HCT116 (cell line): ENCODE measurements around the gene ITK. TPM values are rescaled to one million over a fixed set of nuclear protein-coding genes. Genes with fewer than 3 reads are reported as not detected.

Source experiments
- ATAC-seq: fragments of 200-7000 bp; cut with Tn5 transposase; 2 replicates; pipeline ENCODE4 v1.9.1; 2020; ENCODE audit warnings: mild to moderate bottlenecking, moderate library complexity
- BruUV-seq: library from RNA; stranded (reverse); fragments of 400-500 nt; replicated peaks from 2 replicates; lab custom pipeline; 2021; lab: Mats Ljungman, UMichigan
- CTCF ChIA-PET: fragments of 300-600 bp; sonication (Branson Sonifier 250); formaldehyde crosslinking; loops from one replicate; lab custom pipeline; 2021; ENCODE audit warnings: antibody characterized with exemption; lab: Charles Lee
- POLR2A ChIA-PET: fragments of 300-600, 350-600 bp; sonication (Branson Sonifier 250); formaldehyde crosslinking; loops from one replicate; lab custom pipeline; 2021; ENCODE audit warnings: antibody characterized with exemption; lab: Charles Lee
- RAD21 ChIA-PET, 2 experiments: fragments of 300-600 bp; sonication (Branson Sonifier 250); formaldehyde crosslinking; loops; one replicate each; lab custom pipeline; 2023; ENCODE audit warnings: low total read pairs in 2 of 2; ENCODE audit not compliant: uncharacterized antibody in 2 of 2, unreplicated experiment in 2 of 2, low non-redundant PET in 1 of 2; lab: Charles Lee
- DNase-seq: peaks from one replicate; pipeline ENCODE4 v3.0.0-alpha.2; 2010; ENCODE audit warnings: low read depth, low spot score
- H2AFZ ChIP-seq: fragments of 200-600 bp; shearing (Covaris generic), sonication (generic); 2 replicates; pipeline ENCODE4 v1.6.1; 2017; ENCODE audit warnings: low read depth, mixed run types, mixed read lengths, antibody characterized with exemption, low read length; ENCODE audit not compliant: poor library complexity, severe bottlenecking
- H3K27ac ChIP-seq: 2 replicates; pipeline ENCODE4 v1.5.1; 2012; ENCODE audit warnings: low read depth, low read length
- H3K27me3 ChIP-seq: fragments of 200-600 bp; sonication (generic); 2 replicates; pipeline ENCODE4 v1.6.1; 2016; ENCODE audit warnings: mixed run types, low read length, mixed read lengths; ENCODE audit not compliant: insufficient read depth
- H3K36me3 ChIP-seq, 2 experiments: fragments of 200-500 bp in 1 of 2; fragments of 200-600 bp in 1 of 2; sonication (Bioruptor generic) in 1 of 2; sonication (generic) in 1 of 2; 2 replicates each; pipeline versions ENCODE4 v1.5.1 to v1.6.1; 2014 to 2016; ENCODE audit warnings: low read length in 2 of 2, inconsistent platforms in 1 of 2, mixed read lengths in 1 of 2, mixed run types in 1 of 2; ENCODE audit not compliant: insufficient read depth in 2 of 2, control insufficient read depth in 1 of 2
- H3K4me1 ChIP-seq, 2 experiments: fragments of 200-600 bp in 1 of 2; sonication (generic) in 1 of 2; 2 replicates each; pipeline versions ENCODE4 v1.5.1 to v1.6.1; 2012 to 2017; ENCODE audit warnings: low read length in 2 of 2, inconsistent platforms in 1 of 2, mild to moderate bottlenecking in 1 of 2, mixed read lengths in 1 of 2, mixed run types in 1 of 2, moderate library complexity in 1 of 2; ENCODE audit not compliant: insufficient read depth in 2 of 2, control insufficient read depth in 1 of 2
- H3K4me2 ChIP-seq: fragments of 200-600 bp; sonication (generic); 2 replicates; pipeline ENCODE4 v1.6.1; 2017; ENCODE audit warnings: mixed run types, low read length, mixed read lengths
- H3K4me3 ChIP-seq, 2 experiments: fragments of 200-600 bp in 1 of 2; sonication (generic) in 1 of 2; replicated peaks in 1 of 2; 2 replicates each; pipeline ENCODE4 v1.5.1; 2011 to 2016; ENCODE audit warnings: low read length in 2 of 2, control low read depth in 1 of 2, low read depth in 1 of 2, mild to moderate bottlenecking in 1 of 2, mixed read lengths in 1 of 2, mixed run types in 1 of 2
- H3K79me2 ChIP-seq: fragments of 200-600 bp; sonication (generic); 2 replicates; pipeline ENCODE4 v1.6.1; 2017; ENCODE audit warnings: mild to moderate bottlenecking, mixed run types, low read length, moderate library complexity, mixed read lengths; ENCODE audit not compliant: insufficient read depth
- H3K9ac ChIP-seq: fragments of 200-600 bp; sonication (generic); 2 replicates; pipeline ENCODE4 v1.6.1; 2016; ENCODE audit warnings: low read length, mixed read lengths
- H3K9me2 ChIP-seq: fragments of 200-600 bp; sonication (generic), shearing (Covaris generic); 2 replicates; pipeline ENCODE4 v1.6.1; 2017; ENCODE audit warnings: mixed run types, mild to moderate bottlenecking, moderate library complexity; ENCODE audit not compliant: insufficient read depth
- H3K9me3 ChIP-seq, 2 experiments: fragments of 200-500 bp in 1 of 2; fragments of 200-600 bp in 1 of 2; sonication (Bioruptor generic) in 1 of 2; sonication (generic) in 1 of 2; 2 replicates each; pipeline ENCODE4 v1.6.1; 2014 to 2017; ENCODE audit warnings: low read length in 2 of 2, mixed read lengths in 2 of 2, inconsistent platforms in 1 of 2, low read depth in 1 of 2, mild to moderate bottlenecking in 1 of 2, mixed run types in 1 of 2, moderate library complexity in 1 of 2; ENCODE audit not compliant: control insufficient read depth in 1 of 2, insufficient read depth in 1 of 2
- H4K20me1 ChIP-seq: fragments of 200-600 bp; sonication (generic), shearing (Covaris generic); 2 replicates; pipeline ENCODE4 v1.6.1; 2017; ENCODE audit warnings: mixed run types, mild to moderate bottlenecking, moderate library complexity; ENCODE audit not compliant: insufficient read depth
- ELF1 ChIP-seq: IDR thresholded peaks from 2 replicates; pipeline ENCODE4 v1.6.1; 2012; ENCODE audit warnings: low read depth, borderline replicate concordance
- FOSL1 ChIP-seq: IDR thresholded peaks from 2 replicates; pipeline ENCODE4 v1.6.1; 2012; ENCODE audit warnings: low read depth
- JUND ChIP-seq: IDR thresholded peaks from 2 replicates; pipeline ENCODE4 v1.6.1; 2012
- POLR2AphosphoS5 ChIP-seq: IDR thresholded peaks from 2 replicates; pipeline ENCODE4 v1.6.1; 2011; ENCODE audit warnings: mild to moderate bottlenecking, low read depth, low read length, moderate library complexity
- YY1 ChIP-seq: IDR thresholded peaks from 2 replicates; pipeline ENCODE4 v1.6.1; 2011; ENCODE audit warnings: low read length, low read depth, moderate library complexity, mild to moderate bottlenecking; ENCODE audit not compliant: insufficient replicate concordance; ENCODE audit errors: extremely low read depth
- intact Hi-C: fragments of 100-400 bp; cut with micrococcal nuclease; formaldehyde crosslinking; loops from 2 replicates; pipeline ENCODE4 v1.10.0; 2022
- total RNA-seq: library from RNA; stranded (reverse); gene quantifications from one replicate; pipeline ENCODE4 v1.2.1, GENCODE V29; 2021; ENCODE audit not compliant: unreplicated experiment

ITK gene
- total RNA-seq, 1 experiment from 2014 or later, result 0.37 TPM

- no peaks in the 10 kb centered on the region for H4K20me1 ChIP-seq
- H3K9me2 ChIP-seq, result no peaks in the 10 kb centered on the region
- ChIA-PET CTCF (no interaction called here), RAD21 (no interaction called here), POLR2A (no interaction called here)
- H3K27ac ChIP-seq, result no peak overlapping the region
- no peaks in the 10 kb centered on the region for H3K9me3 ChIP-seq
- BruUV-seq, result no TSS peak
- no peak overlapping the region for H3K4me3 ChIP-seq
- 0 out of 4 replicates have a peak, but pooled peaks cover 0 to 3% of the 10 kb centered on the region in 2 experiments for H3K36me3 ChIP-seq
- no peak overlapping the region for H3K9ac ChIP-seq
- intact Hi-C loops, result no loop called here
- no peak for TF ChIP-seq FOSL1
- TF ChIP-seq JUND, result no peak
- no peak for TF ChIP-seq POLR2AphosphoS5
- TF ChIP-seq ELF1, result no peak
- no peaks in the 10 kb centered on the region for H3K27me3 ChIP-seq
- H3K4me2 ChIP-seq, result no peak overlapping the region
- no peak overlapping the region for H2AFZ ChIP-seq
- H3K79me2 ChIP-seq, result no peaks in the 10 kb centered on the region
- no peak for DNase-seq
- no peaks in the 10 kb centered on the region for H3K4me1 ChIP-seq
- no peak for ATAC-seq
Observed at GRCh38 chr5:157282150-157282549, 101.5 kb downstream of the ITK start.

GRCh38 chr5:157283434-157283833 is 102.8 kb downstream of the ITK start:
- intact Hi-C loops, result no loop called here
- Histone ChIP-seq H3K4me1 (no peaks in the 10 kb centered on the region), H4K20me1 (no peaks in the 10 kb centered on the region), H3K4me3 (no peak overlapping the region), H3K9me3 (no peaks in the 10 kb centered on the region), H2AFZ (no peak overlapping the region), H3K27ac (no peak overlapping the region), H3K27me3 (no peaks in the 10 kb centered on the region), H3K79me2 (no peaks in the 10 kb centered on the region), H3K9ac (no peak overlapping the region), H3K9me2 (no peaks in the 10 kb centered on the region), H3K36me3 (0 out of 4 replicates have a peak, but pooled peaks cover 0 to 5% of the 10 kb centered on the region in 2 experiments), H3K4me2 (no peak overlapping the region)
- POLR2A ChIA-PET, result no interaction called here
- BruUV-seq, result no TSS peak
- no peak for DNase-seq
- CTCF ChIA-PET, result no interaction called here
- TF ChIP-seq YY1, result no peak
- RAD21 ChIA-PET, result no interaction called here
- ATAC-seq, result no peak
